ENCODE data around the gene CXCL1.

CXCL1 gene

DNA sequence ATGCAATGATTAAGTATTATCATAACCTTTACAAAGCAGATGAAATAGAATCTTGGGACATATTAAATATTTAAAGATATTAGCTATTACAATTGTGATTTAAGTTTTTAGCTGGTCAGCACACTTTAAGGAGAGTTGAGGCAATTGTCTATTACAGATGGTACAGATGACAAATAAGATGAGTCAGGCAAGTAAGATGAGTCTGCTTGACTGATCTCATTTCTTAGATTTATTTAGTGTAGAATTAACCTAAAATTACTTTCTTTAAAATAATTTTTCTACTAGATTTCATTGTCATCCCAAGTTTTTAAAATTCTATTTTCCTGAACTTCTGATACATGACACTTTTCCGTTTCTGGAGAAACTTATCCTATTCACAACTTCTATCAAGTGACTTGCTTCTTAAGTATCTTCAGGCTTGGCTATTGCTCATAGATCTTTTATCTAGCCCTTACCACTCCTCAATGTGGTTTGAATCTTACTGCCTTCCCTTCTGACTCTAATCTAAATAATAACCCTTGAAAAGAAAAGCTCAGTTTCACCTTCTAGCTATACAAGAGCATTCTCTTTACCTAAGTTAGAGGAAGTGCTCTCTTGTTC, 32.9 kb downstream of the CXCL1 start:
- TF ChIP-seq TAF1 (IDR thresholded peaks at IDR 0.05; ENCODE audit: borderline replicate concordance, low read depth, low read length) (no peak), POLR2A (IDR thresholded peaks at IDR 0.05; ENCODE audit: low read depth, low read length) (no peak), POLR2AphosphoS5 (IDR thresholded peaks at IDR 0.05; ENCODE audit: low read depth, low read length) (no peak)
- FAIRE-seq (no peak), DNase-seq (ENCODE audit: insufficient read length) (no peak)

- DNase-seq (ENCODE audit: insufficient read length): no peak
- TF ChIP-seq POLR2AphosphoS5 (IDR thresholded peaks at IDR 0.05; ENCODE audit: low read depth, low read length) (no peak), POLR2A (IDR thresholded peaks at IDR 0.05; ENCODE audit: low read depth, low read length) (no peak), TAF1 (IDR thresholded peaks at IDR 0.05; ENCODE audit: borderline replicate concordance, low read depth, low read length) (no peak)
- FAIRE-seq: no peak
Observed at GRCh38 chr4:73902817-73903547, 33.8 kb downstream of the CXCL1 start.

- FAIRE-seq (no peak), DNase-seq (ENCODE audit: insufficient read length) (no peak)
- TF ChIP-seq POLR2A (IDR thresholded peaks at IDR 0.05; ENCODE audit: low read depth, low read length) (no peak), TAF1 (IDR thresholded peaks at IDR 0.05; ENCODE audit: borderline replicate concordance, low read depth, low read length) (no peak), POLR2AphosphoS5 (IDR thresholded peaks at IDR 0.05; ENCODE audit: low read depth, low read length) (no peak)
Observed at GRCh38 chr4:73904491-73904890, 35.3 kb downstream of the CXCL1 start.

- FAIRE-seq (no peak), DNase-seq (ENCODE audit: insufficient read length) (no peak)
- TF ChIP-seq TAF1 (IDR thresholded peaks at IDR 0.05; ENCODE audit: borderline replicate concordance, low read depth, low read length) (no peak), POLR2A (IDR thresholded peaks at IDR 0.05; ENCODE audit: low read depth, low read length) (no peak), POLR2AphosphoS5 (IDR thresholded peaks at IDR 0.05; ENCODE audit: low read depth, low read length) (no peak)
Observed at GRCh38 chr4:73908965-73909364, 39.8 kb downstream of the CXCL1 start.

DNA sequence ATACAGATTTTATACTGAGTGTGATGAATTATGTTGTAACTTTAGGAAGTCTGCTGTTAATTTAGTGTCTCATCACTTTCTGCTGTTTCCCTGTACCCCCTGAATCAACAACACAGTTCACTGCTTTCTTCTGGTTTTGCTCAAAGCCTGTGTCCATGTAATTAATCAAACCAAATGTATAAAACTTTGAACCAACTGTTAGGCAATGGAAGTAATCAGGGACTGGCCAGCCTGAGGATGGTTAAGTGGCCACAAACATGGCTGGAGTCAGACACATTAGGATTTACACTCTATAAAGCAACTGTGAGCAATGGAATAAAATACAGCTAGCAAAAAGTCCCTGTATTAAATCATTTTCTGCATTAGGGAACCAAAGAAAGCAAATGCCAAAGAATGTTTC, 42.6 kb downstream of the CXCL1 start:
- no peak for TF ChIP-seq POLR2AphosphoS5 (IDR thresholded peaks at IDR 0.05; ENCODE audit: low read depth, low read length)
- TF ChIP-seq TAF1 (IDR thresholded peaks at IDR 0.05; ENCODE audit: borderline replicate concordance, low read depth, low read length): no peak
- no peak for TF ChIP-seq POLR2A (IDR thresholded peaks at IDR 0.05; ENCODE audit: low read depth, low read length)
- FAIRE-seq (no peak), DNase-seq (ENCODE audit: insufficient read length) (no peak)

DNA sequence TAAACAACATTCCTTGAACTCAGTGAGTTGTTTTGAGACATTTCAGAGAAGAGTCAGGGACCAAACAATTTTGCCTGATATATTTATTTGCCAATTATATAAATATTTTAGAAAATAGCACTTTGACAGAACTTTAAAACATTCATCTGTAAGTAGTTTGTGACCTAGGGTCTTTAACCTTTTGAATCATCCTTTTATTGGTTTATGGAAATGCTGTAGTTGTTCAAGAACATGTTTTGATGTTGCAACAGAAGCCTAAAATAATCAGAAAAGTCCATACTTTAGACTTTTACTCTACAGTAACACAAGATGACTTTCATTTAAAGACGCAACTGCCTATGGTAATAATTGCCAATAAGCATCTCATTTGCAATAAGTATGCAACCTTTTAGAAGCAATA, 43.0 kb downstream of the CXCL1 start:
- DNase-seq (ENCODE audit: insufficient read length): no peak
- TF ChIP-seq TAF1 (IDR thresholded peaks at IDR 0.05; ENCODE audit: borderline replicate concordance, low read depth, low read length) (no peak), POLR2AphosphoS5 (IDR thresholded peaks at IDR 0.05; ENCODE audit: low read depth, low read length) (no peak), POLR2A (IDR thresholded peaks at IDR 0.05; ENCODE audit: low read depth, low read length) (no peak)
- no peak for FAIRE-seq

- DNase-seq (ENCODE audit: insufficient read length) (no peak), FAIRE-seq (no peak)
- TF ChIP-seq TAF1 (IDR thresholded peaks at IDR 0.05; ENCODE audit: borderline replicate concordance, low read depth, low read length) (no peak), POLR2A (IDR thresholded peaks at IDR 0.05; ENCODE audit: low read depth, low read length) (no peak), POLR2AphosphoS5 (IDR thresholded peaks at IDR 0.05; ENCODE audit: low read depth, low read length) (no peak)
Observed at GRCh38 chr4:73914071-73914470, 44.9 kb downstream of the CXCL1 start.

- no peak for TF ChIP-seq TAF1 (IDR thresholded peaks at IDR 0.05; ENCODE audit: borderline replicate concordance, low read depth, low read length)
- TF ChIP-seq POLR2AphosphoS5 (IDR thresholded peaks at IDR 0.05; ENCODE audit: low read depth, low read length): no peak
- no peak for TF ChIP-seq POLR2A (IDR thresholded peaks at IDR 0.05; ENCODE audit: low read depth, low read length)
- DNase-seq (ENCODE audit: insufficient read length) (no peak), FAIRE-seq (no peak)
Observed at GRCh38 chr4:73916172-73916925, 47.2 kb downstream of the CXCL1 start.

- FAIRE-seq (no peak), DNase-seq (ENCODE audit: insufficient read length) (no peak)
- TF ChIP-seq TAF1 (IDR thresholded peaks at IDR 0.05; ENCODE audit: borderline replicate concordance, low read depth, low read length) (no peak), POLR2AphosphoS5 (IDR thresholded peaks at IDR 0.05; ENCODE audit: low read depth, low read length) (no peak), POLR2A (IDR thresholded peaks at IDR 0.05; ENCODE audit: low read depth, low read length) (no peak)
Observed at GRCh38 chr4:73917081-73917501, 47.9 kb downstream of the CXCL1 start.

GRCh38 chr4:73918058-73918457, 48.9 kb downstream of the CXCL1 start:
- TF ChIP-seq POLR2A (IDR thresholded peaks at IDR 0.05; ENCODE audit: low read depth, low read length): no peak
- no peak for TF ChIP-seq TAF1 (IDR thresholded peaks at IDR 0.05; ENCODE audit: borderline replicate concordance, low read depth, low read length)
- no peak for TF ChIP-seq POLR2AphosphoS5 (IDR thresholded peaks at IDR 0.05; ENCODE audit: low read depth, low read length)
- DNase-seq (ENCODE audit: insufficient read length) (no peak), FAIRE-seq (no peak)

- TF ChIP-seq POLR2AphosphoS5 (IDR thresholded peaks at IDR 0.05; ENCODE audit: low read depth, low read length): no peak
- no peak for TF ChIP-seq POLR2A (IDR thresholded peaks at IDR 0.05; ENCODE audit: low read depth, low read length)
- no peak for TF ChIP-seq TAF1 (IDR thresholded peaks at IDR 0.05; ENCODE audit: borderline replicate concordance, low read depth, low read length)
- FAIRE-seq: no peak
- no peak for DNase-seq (ENCODE audit: insufficient read length)
Observed at GRCh38 chr4:73919691-73920090, 50.5 kb downstream of the CXCL1 start.

Measured in GM12892 (cell line).